ENCODE results near the gene DIAPH3.
"Not testable (repeated sequence)": the region's sequence is repeated elsewhere in the genome, so short reads cannot be mapped to it uniquely, and the experiment has no call there.

The DIAPH3 gene

GRCh38 chr13:60094385-60095088 lies 69.2 kb downstream of the DIAPH3 start:
- no peak for DNase-seq

GRCh38 chr13:60093425-60094019 lies 70.2 kb downstream of the DIAPH3 start:
- no peak for DNase-seq

DNA sequence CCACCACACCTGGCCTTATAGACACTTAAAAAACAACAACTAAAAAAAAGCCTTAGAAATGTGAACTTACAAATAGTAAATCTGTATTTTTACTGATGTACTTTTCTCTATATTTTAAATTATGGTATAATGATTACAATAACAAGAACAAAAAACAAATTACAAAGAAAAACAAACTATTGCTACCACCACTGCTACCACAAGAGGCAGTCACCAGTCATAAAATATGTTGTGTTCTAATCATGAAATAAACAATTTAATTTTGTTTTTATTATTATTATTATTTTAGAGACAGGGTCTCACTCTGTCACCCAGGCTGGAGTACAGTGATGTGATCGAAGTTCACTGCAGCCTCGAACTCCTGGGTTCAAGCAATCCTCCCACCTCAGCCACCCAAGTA lies 72.2 kb downstream of the DIAPH3 start:
- DNase-seq, result no peak

- no peak for DNase-seq
Measured at GRCh38 chr13:60090574-60090973, 73.2 kb downstream of the DIAPH3 start.

- DNase-seq, result not testable (repeated sequence)
Measured at GRCh38 chr13:60083780-60084179, 79.9 kb downstream of the DIAPH3 start.

GRCh38 chr13:60080850-60081249 lies 82.9 kb downstream of the DIAPH3 start:
- DNase-seq, result no peak

GRCh38 chr13:60078226-60078625 lies 85.5 kb downstream of the DIAPH3 start:
- no peak for DNase-seq

DNA sequence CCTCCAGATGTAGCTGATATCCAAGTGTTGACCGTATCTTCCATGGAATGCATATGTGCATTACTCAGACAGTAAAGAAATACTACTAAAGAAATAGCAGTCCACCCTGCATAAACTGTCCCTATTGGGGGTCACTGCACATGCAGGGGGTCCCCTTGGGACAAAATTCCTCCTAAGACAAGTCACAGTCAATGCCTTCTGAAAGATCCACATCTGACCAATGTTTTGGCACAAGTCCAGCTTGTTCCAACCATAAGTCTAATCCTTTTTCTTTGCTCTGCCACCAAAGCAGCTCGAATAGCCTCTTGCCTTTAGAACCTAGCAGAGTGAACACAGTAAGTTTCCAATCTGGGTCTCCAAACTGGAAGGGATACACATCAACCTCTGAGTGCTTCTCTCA lies 87.9 kb downstream of the DIAPH3 start:
- DNase-seq, result no peak

- DNase-seq, result no peak
Measured at GRCh38 chr13:60074397-60074796, 89.3 kb downstream of the DIAPH3 start.

DNA sequence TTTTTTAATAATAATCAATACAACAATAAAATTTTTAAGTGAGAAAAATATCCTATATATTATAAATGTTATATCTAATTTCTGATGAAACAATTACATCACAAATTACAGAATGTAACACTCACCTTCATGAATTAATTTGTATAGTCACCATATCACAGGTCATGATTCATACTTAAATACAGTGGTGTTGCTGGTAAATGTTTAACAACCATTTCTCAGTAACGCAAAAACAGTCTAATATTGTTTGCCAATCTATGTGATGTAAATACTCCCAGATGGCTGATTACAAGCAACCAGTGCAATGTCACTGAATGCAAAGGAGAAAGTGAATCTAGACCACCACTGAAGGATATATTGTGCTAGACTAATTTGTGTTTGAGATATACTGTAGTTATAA lies 97.5 kb downstream of the DIAPH3 start:
- no peak for DNase-seq

GRCh38 chr13:60062502-60062901 lies 101.2 kb downstream of the DIAPH3 start:
- no peak for DNase-seq

DNA sequence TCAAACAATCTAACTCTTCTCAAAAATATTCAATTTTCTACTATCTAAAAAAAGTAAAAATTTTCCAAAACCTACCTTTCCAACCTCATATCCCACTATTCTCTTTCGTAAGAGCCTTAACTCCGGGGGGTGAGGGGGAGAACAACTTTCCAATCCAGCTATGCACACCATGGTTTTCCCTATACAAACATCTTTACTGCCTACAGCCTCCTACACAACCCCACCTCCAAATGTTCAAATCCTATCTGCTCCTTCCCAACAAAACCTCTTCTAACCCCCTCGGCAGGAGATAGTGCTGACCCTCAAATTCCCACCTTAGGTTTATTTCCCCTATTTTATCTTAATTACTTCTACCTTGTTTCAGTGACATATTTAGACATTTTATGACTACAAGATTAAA lies 102.0 kb downstream of the DIAPH3 start:
- no peak for DNase-seq

- no peak for DNase-seq
Measured at GRCh38 chr13:60051754-60052285, 111.9 kb downstream of the DIAPH3 start.

DNA sequence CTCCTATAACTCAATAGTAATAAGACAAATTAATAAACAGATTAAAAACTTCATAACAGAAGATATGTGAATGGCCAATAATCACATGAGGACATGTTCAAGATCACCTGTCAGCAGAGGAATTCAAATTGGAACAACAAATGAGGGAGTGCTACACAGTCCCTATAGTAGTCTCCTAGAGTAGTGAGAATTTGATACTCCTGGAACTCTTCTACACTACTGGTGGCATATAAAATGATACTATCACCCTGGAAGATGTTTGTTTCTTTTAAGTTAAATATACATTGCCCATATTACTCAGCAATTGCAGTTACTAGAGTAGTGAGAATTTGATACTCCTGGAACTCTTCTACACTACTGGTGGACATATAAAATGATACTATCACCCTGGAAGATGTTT lies 115.4 kb downstream of the DIAPH3 start:
- DNase-seq, result not testable (repeated sequence)

GRCh38 chr13:60047918-60048317 lies 115.8 kb downstream of the DIAPH3 start:
- no peak for DNase-seq

DNA sequence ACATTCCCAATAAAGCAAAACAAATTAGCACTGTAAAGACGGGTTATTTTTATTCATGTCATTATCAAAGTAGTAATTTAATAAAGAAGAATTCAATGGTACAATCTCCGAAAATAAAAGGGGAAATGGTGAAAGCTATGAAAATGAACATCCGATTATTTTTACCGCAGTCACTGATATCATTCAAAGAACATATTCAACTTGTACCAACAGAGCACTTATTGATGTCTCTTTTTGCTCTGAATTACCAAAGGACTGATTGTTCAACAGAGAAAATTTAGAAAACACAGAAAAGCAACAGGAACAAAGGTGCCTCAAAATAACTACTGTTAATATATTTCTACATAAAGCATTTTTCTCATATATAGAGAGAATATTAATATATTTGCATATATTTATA lies 119.4 kb downstream of the DIAPH3 start:
- DNase-seq, result no peak

DNA sequence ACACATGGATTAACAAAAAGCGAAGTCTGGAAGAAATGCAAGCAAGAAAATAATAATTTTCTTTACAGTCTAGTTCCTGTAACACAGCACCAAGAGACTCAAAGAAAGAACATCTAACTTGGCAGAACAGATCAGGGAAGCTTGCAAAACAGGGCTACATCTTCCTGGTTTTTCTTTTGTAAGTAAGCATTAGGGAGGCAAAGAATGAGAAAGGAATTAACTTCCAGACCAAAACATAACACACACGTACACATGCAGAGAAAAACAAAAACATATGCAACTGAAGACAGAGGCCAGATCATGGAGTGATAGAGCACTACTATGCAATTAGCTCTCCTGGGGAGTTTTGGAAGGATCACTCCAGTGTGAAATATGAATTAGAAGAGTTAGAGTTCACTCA lies 120.5 kb downstream of the DIAPH3 start:
- DNase-seq, result no peak

DNA sequence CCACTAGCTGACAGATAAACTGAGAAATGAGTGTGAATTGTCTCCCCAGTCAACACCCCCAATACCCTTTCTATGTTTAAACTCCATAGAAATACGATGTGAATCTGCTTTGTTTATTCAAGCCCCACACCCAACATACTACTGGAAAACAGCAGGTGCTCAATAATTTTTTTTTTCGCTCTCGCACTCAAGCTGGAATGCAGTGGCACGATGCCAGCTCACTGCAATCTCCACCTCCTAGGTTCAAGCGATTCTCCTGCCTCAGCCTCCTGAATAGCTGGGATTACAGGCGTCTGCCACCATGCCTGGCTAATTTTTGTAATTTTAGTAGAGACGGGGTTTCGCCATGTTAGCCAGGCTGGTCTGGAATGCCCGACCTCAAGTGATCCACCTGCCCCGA lies 123.1 kb downstream of the DIAPH3 start:
- not testable (repeated sequence) for DNase-seq

- DNase-seq, result no peak
Measured at GRCh38 chr13:60035874-60036273, 127.9 kb downstream of the DIAPH3 start.

DNA sequence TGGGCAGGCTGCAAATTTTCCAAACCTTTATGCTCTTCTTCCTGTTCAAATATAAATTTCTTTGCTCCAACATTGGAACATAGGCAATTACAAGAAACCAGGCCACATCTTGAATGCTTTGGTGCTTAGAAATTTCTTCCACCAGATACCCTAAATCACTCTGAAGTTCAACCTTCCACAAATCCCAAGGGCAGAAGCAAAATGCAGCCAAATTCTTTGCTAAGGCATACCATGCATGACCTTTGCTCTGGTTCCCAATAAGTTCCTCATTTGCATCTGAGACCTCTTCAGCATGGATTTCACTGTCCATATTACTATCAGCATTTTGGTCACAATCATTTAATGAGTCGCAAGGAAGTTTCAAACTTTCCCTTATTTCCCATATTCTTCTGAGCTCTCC lies 130.9 kb downstream of the DIAPH3 start:
- no peak for DNase-seq

DNA sequence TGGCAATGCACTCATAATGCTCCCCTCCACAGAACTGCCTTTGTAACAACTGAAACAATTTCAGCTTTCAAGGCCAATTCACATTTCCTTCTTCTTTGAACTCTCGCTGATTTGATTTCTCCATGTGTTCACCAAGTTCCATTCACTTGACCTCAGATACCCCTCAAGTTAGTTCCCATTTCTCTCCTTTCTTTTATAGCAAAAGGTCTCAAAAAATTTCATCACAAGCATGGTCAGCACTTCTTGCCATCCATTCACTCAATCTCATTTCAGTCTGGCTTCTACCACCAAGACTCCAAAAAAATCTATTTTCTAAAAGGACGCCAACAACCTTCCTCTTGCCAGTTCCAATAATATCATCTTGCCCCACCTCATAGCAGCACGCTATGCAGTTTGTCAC lies 135.7 kb downstream of the DIAPH3 start:
- DNase-seq, result no peak

DNA sequence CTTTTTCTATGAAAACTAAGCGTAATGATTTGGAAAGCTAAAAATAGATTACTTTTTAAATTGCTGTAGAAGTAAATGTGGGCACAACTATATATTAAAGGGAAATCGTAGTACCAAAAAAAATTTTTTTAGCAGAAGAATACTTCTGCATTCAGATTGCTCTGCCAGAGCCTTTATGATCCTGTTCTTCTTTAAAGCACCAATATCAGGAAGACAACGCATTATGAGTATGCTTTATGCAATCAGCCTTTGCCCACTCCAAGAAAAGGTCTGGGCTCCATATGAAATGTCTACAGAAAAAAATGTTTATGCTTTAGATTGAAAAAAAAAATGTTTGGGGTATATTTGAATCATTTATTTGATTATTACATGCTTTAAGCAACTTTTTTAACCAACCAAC lies 137.4 kb downstream of the DIAPH3 start:
- no peak for DNase-seq

GRCh38 chr13:60020288-60020687 lies 143.4 kb downstream of the DIAPH3 start:
- no peak for DNase-seq

GRCh38 chr13:60019119-60019993 lies 144.4 kb downstream of the DIAPH3 start:
- no peak for DNase-seq

Measured in NCI-H1048 (cell line).